ENCODE measurements around the gene BEX5. TPM values are rescaled to one million over a fixed set of nuclear protein-coding genes. Genes with fewer than 3 reads are reported as not detected.
A peak's percentile ranks its signal among the peaks of the same experiment; 100 is the strongest.
"Not testable (repeated sequence)": the region's sequence is repeated elsewhere in the genome, so short reads cannot be mapped to it uniquely, and the experiment has no call there.

The BEX5 gene
- 0.80 TPM for total RNA-seq

GRCh38 chrX:102155806-102156179, at the start of gene BEX5:
TSS of gene BEX5 (minus strand) at chrX:102155977. CDS start at chrX:102154265, 1,712 bp downstream.
- peak; percentile 93 for ATAC-seq

DNA sequence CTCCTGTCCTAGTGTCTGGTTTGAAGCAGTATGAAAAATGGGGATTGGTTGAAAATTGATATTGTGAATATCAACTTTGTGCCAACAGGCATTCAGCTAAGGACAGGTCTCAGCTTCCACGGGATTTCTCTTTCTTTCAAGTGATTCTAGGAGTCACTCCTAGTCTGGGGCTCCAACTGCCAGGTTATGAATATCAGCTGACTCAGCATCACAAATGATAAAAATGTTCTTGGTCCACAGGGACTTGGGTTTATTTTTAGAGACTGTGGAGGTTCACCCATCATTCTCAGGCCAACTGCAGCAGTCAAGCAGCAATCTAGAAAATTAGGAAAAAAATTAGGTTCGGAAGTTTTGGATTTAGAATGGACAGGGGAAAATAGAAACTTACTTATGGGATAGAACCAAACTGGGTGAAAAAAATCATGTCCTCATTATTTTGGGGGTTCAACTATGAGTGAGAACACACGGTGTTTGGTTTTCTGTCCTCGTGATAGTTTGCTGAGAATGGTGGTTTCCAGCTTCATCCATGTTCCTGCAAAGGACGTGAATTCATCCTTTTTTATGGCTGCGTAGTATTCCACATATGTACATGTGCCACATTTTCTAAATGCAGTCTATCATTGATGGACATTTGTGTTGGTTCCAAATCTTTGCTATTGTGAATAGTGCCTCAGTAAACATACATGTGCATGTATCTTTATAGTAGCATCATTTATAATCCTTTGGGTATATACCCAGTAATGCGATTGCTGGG, 30.4 kb upstream of the BEX5 start:
- ATAC-seq = no peak

DNA sequence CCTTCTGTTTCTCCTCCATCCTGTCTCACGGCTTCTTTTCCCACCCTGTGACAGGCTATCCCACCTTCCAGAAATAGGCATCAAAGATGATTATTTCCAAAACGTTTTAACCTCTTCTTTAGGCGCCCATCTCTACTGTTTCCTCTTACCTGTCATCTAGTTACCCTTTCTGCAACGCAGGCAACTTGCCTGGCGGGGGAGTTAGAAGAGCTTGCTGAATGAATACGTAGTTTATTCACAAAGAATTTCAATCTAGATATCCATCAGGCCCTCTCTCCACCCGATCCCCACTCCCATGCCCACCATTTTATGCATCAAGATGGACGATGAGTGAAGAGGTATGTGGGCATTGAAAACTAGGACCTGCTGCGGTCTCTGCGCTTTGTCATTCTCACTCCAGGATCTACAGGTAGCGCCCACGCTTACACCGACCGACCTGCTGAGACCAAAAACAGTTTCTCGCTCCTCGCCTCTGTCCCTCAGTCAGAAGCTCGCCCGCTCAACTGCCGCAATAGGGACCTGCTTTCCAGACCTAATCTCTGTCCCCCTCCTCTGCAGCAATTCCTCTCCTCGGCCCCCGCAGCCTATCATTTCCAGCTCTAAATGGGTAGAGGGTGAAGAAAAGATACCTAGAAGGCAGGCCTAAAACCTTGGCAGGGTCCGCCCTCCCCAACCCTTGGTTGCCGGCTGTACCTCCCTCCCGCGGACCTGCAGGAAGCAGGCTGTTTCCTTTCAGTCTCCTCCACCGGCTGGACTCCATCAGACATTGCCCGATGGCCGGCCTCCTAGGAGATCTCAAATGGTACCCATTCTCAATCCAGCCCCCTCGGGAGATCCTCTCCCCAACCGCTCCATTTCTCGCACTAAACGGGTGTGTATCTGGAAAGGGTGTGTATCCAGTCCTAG, 624 bp downstream of the BEX5 start:
- no peak for ATAC-seq

GRCh38 chrX:102154218-102154860, 1.4 kb downstream of the BEX5 start:
- no peak for ATAC-seq

DNA sequence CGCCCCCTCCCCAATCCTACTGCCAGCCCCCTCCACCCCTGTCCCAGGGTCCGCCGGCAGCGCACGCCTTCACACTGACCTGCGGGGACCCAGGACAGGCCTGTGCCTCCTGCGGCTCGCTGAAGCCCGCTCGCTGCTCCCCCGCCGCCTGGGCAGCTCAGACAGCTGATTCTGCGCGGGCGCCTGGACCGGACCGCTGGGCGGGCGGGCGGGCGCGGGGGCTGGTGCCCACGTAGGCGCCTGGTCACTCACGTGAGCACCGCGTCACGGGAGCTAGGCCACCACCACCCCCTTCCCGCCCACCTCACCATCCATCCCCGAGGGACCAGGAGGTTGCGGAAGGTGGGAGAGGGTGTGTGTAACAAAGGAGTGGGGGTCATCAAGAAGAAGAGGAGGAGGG, 13.5 kb downstream of the BEX5 start, which contains the start of gene TCEAL6:
TSS of gene TCEAL6 (minus strand) at position 208 of the 400 bp plus-strand sequence.
- not testable (repeated sequence) for ATAC-seq

DNA sequence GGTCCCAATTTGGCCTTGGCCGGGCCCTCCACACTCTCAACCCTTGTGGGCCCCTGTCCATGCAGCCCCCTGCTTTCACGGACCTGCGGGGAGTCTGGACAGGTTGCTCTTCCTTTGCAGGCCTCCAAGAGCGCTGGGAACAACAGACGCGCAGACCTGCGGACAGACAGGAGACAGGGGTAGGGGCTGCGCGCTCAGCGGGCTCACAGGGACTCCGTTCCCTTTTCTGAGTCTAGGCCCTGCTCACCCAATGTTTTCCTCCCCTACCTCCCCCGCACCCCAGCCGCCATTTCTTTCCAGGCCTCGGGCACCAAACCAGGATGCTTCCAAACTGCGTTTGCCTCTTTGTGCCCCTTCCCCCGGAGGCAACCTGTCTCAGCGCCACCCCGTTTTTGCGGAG, 14.1 kb downstream of the BEX5 start:
- ATAC-seq = not testable (repeated sequence)

DNA sequence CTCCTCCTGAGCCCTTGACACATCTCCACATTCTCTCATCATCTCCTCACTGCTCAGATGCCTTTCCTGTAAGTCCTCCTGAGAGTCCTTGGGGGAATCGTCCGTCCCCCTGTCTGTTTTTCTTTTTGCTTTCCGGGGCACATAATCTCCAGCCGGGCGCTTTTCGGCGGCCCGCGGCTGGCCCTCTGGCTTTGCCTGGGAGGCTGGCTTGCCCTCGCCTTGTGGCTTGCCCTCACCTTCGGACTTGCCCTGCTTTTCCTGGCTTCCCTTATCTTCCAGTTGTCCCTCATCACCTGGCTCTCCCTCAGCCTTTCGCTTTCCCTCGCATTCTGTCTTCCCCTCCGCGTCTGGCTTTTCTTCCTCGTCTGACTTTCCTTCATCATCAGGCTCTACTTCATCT, 14.9 kb downstream of the BEX5 start:
- not testable (repeated sequence) for ATAC-seq

- ATAC-seq = no peak
These were observed 17.7 kb downstream of the BEX5 start for GRCh38 chrX:102138064-102138463.

DNA sequence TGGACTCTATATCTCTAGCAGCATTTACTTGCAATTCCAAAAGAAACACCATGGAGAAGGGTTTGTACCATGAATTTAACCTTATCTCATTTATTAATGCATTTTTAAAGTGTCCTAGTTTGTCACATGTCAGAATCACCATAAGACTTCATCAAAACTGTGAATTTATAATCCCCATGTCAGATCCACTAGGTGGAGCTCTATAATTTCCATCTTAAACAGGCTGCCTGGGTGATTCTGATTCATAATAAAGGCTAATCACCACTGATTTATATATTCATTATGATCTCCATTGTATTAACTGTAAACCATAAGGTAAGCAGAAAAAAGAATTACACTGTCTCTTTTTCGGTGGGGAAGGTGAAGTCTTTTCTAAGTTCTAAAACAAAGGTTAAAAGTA, 26.3 kb downstream of the BEX5 start:
- no peak for ATAC-seq

- no peak for ATAC-seq
These were observed 28.9 kb downstream of the BEX5 start for GRCh38 chrX:102126863-102127262.

DNA sequence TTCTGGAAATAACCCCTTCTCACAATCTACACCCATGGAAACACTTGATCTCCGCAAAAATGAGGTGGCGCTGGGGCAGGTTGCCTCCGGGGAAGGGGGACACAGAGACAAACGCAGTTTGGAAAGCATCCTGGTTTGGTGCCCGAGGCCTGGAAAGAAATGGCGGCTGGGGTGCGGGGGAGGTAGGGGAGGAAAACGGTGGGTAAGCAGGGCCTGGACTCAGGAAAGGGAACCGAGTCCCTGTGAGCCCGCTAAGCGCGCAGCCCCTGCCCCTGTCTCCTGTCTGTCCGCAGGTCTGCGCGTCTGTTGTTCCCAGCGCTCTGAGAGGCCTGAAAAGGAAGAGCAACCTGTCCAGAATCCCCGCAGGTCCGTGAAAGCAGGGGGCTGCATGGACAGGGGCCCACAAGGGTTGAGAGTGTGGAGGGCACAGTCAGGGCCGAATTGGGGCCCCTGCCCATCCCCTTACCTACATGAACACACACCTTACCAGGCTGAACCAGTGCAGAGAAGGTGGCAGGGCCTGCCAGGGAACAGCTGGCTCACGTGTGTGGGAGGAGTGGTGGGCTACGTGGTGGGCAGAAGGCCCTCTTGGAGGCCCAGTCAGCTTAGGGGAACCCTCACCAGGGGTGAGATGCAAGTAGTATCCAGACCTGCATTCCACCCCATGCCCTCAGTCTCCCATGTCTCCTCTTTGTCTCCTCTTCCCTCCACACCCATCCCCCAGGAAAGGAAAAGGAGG, 29.5 kb downstream of the BEX5 start:
- ATAC-seq = not testable (repeated sequence)

DNA sequence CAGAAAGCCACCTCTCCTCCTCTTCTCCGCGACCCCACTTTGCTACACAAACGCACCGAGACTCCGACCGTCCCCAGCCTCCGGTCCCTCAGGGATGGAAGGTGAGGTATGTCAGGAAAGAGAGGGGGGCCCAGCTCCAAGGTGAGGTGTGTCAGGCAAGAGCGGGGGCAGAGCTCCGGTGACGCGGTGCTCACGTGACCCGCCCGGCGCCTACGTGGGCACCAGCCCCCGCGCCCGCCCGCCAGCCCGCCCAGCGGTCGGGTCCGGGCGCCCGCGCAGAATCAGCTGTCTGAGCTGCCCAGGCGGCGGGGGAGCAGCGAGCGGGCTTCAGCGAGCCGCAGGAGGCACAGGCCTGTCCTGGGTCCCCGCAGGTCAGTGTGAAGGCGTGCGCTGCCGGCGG, 30.3 kb downstream of the BEX5 start, which contains the start of gene TCEAL2:
TSS of gene TCEAL2 (plus strand) at position 244 of the 400 bp plus-strand sequence. CDS start 1,152 bp downstream, outside the sequence.
- ATAC-seq = not testable (repeated sequence)

- ATAC-seq = not testable (repeated sequence)
These were observed 30.8 kb downstream of the BEX5 start for GRCh38 chrX:102125014-102125413.

- no peak for ATAC-seq
These were observed 40.0 kb downstream of the BEX5 start for GRCh38 chrX:102115748-102116147.

- ATAC-seq = no peak
These were observed 42.4 kb downstream of the BEX5 start for GRCh38 chrX:102113367-102113766.

Other genes with a start within 250 kb of the BEX5 start
- gene ZMAT1, start 223.9 kb downstream of the BEX5 start, total RNA-seq = 0.36 TPM
- not detected for gene TCEAL2, start 30.3 kb downstream of the BEX5 start, total RNA-seq
- gene TCEAL6, start 13.5 kb downstream of the BEX5 start, total RNA-seq = not detected
- not detected for gene TCP11X1, start 59.3 kb upstream of the BEX5 start, total RNA-seq
- gene NXF2, start 91.2 kb upstream of the BEX5 start, total RNA-seq = not detected